HG03095 (cell line): ENCODE measurements around the gene CSTPP1.
"Not testable (repeated sequence)": the region's sequence is repeated elsewhere in the genome, so short reads cannot be mapped to it uniquely, and the experiment has no call there.

ENCODE experiments used
- ATAC-seq: cut with Tn5 transposase; IDR thresholded peaks from one replicate; pipeline ENCODE4 v1.9.1; 2021; ENCODE audit warnings: moderate library complexity; ENCODE audit not compliant: unreplicated experiment

The CSTPP1 gene

DNA sequence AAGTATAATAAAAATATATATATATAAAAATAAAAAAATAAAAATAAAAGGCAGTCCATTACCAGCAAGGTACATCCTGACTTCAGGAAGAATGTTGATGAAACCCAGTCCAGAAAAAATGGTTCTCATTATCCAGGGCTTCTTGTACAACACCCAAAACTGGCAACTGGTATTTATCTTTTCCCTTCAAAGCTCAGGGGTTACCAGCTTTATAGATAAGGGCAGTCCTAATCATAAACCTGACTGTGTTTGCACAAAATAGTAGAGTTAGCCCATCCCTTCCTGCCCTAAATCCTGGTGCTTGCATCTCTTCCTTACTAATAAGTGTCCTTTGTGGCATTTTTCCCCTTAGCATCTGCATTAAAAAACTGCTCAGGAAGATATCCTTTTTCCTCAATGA, 97.5 kb downstream of the CSTPP1 start:
- ATAC-seq = no peak

DNA sequence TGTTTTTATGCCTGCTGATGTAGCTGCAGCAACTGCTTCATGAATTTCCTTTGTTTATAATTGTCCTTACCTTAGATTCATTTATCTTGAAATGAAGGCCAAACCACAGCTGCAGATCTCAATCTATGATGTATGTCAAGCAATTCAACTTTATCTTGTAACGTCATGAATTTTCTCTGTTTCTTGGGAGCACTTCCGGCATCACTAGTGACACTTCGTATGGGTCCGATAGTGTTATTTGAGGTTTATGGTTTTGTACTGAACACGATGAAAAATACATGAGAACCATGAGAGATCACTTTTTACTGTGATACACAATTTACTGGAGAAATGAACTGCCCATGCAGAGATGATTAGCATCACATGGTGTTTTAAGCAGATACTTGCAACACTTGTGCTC, 98.5 kb downstream of the CSTPP1 start:
- ATAC-seq = no peak

DNA sequence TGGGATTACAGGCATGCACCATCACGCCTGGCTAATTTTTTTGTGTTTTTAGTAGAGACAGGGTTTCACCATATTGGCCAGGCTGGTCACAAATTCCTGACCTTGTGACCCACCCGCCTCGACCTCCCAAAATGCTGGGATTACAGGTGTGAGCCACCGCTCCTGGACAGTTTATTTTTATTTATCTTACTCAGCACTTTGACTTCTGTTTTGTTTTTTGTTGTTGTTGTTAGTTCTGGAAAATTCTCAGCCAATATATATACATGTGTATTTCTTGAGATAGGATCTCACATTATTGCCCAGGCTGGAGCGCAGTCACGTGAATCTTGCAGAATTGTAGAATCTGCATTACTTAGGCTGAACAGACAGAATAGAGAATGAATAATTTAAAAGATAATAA, 107.6 kb downstream of the CSTPP1 start:
- no peak for ATAC-seq

DNA sequence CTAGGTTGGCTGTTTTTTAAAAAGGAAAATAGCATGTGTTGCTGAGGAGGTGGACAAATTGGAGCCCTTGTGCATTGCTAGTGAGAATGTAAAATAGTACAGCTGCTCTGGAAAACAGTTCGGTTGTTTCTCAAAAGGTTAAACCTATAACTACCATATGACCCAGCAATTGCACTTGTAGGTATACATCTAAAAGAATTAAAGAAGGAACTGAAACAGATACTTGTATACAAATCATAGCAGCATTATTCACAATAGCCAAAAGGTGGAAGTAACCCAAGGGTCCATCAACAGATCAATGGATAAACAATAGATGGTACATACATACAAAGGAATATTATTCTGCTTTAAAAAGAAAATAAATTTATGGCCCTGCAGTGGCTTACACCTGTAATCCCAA, 111.4 kb downstream of the CSTPP1 start:
- no peak for ATAC-seq

DNA sequence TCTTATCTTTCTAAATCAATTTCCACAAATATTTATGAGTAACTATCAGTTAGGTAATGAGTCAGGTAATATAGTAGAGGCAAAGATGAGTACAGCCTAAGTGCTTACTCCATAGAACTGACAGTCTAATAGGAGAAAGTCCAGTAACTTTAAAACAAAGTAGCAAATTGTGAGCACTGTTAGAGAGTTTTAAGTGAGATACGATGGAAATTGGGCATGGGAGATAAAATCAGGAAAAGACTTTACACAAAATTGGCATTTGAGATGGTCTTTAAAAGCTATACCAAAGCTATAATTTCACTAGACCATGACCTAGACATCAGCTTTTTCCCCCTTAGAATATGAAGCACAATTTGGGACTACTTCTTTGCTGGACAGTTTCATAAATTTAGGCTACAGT, 113.7 kb downstream of the CSTPP1 start:
- no peak for ATAC-seq

DNA sequence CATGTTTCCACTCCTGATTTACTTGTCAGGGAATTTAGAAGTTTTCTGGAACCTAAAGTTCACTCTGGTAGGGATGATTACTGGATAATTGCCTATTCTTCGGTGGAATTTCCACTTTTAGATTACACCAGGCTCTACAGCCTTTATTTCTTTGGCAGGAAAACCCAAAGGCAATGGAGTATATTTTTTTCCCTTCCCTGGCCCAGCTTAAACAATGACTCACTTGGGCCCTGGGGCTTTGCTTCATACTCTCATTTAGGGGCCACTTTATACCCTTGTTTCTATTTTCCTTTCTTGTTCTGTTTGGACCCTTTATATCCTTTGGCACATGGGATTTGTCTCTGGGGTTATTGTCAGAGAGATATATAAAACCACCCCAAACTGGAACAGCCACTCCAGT, 114.7 kb downstream of the CSTPP1 start:
- no peak for ATAC-seq

DNA sequence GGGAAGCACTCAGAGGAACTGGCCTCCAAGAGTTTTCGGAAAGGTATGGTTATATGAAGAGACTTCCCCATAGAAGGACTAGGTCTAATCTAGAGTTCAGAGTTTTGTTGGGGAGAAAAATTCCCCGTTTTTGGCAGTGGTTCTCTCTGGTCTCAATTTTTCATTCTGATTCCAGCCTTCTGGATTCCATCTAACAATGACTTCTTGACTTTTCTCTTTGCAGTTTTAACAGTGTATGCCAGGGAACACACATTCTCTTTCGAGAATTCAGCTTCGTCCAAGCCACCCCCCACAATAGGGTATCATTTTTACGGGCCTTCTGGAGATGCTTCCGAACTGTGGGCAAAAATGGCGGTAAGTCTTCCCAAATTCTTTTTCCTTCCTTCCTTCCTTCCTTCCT, 115.6 kb downstream of the CSTPP1 start:
- ATAC-seq = no peak

DNA sequence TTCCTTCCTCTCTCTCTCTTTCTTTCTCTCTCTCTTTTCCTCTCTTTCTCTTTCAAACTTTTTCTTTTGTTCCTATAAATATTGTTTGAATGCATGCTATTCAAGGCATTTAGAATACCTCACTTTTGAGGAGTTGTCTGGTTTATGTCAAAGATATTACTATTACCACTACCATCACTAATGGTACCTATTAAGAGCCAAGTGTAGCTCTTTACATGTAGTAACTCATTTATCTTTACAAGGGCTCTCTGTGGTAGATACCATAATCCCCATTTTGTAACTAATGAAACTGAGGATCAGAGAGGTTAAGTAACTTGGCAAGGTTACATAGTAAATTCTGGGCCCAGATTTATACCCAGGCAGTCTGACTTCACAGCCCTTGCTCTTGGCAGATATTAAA, 116.0 kb downstream of the CSTPP1 start:
- ATAC-seq = no peak

DNA sequence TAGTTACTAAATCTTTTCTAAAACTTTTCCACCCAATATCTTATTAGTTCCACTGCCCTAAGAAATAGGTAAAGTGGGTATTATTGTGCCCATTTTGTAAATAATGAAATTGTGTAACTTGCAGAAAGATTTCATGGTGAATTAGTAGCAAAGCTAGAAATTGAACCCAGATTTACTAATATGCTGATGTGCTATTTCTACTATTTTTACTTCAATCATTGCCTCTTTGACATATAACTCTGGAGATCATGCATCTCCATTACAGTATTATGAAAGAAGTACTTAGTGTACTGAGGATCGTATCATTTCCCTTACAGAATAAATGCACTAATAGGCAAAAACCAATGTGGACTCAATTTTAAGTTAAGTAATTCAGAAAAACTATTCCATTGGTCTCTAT, 119.0 kb downstream of the CSTPP1 start:
- no peak for ATAC-seq

DNA sequence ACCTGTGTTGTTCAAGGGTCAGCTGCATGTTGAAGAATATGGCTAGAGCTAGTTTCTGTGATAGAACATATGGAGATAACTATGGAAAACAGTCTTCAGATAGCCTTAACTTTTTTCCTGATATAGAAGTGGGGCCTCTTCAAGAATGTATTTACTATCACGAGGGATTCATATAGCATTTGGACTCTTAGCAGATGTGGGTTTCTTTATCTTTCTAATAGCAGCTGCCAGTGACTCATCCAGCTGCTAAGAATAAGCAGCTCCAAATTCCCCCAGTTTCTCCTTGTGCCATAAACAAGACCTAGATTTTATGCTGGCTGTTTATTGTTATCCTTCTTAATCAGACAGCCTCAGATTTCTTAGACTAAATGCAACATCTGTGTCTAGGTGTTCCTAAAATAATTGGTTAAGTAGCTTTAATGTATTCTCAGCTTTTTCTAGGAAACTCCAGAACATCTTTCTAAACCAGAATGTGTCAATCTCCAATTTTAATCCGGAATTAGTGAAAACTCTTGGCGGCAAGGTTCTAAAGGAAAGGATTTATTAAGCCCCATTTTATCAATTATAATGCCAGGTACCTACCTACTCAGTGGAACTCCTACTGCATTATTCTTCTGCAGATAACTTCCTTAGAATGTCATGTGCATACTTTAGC, 119.8 kb downstream of the CSTPP1 start:
- no peak for ATAC-seq

DNA sequence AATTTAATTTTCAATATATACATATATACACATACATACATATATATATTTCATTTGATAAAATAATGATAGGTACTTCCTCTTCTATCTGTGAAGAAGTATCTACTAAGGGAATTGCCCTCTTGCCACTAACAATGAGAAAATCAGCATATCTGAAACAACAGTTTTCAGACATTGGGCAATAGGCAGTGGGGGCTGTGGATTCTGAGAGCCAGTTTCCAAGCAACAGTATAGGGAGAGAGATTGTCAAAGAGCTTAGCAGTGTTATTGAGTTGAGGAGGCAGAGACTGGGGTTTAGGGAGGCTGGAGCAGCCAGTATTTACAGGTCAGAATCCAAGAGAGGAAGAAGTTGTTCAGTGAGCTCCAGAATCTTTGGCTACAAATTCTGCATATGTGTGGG, 120.8 kb downstream of the CSTPP1 start:
- no peak for ATAC-seq

DNA sequence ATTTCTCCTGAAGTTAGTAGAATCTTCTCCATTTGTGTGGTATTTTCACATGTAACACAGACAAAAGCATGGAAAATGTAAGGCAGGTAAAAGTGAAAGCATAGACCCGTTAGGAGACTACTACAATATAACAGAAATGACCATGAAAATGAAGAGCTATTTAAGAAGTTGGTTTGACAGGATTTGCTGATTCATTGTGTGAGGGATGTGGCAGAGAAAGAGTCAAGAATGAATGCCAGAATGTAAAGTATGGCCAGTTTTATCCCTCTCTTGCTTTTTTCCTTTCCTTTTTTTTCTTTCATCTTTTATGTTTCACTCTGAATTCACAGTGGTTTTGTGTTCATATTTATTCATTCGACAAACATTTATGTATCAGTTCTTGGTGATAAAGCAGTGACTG, 124.2 kb downstream of the CSTPP1 start:
- no peak for ATAC-seq

DNA sequence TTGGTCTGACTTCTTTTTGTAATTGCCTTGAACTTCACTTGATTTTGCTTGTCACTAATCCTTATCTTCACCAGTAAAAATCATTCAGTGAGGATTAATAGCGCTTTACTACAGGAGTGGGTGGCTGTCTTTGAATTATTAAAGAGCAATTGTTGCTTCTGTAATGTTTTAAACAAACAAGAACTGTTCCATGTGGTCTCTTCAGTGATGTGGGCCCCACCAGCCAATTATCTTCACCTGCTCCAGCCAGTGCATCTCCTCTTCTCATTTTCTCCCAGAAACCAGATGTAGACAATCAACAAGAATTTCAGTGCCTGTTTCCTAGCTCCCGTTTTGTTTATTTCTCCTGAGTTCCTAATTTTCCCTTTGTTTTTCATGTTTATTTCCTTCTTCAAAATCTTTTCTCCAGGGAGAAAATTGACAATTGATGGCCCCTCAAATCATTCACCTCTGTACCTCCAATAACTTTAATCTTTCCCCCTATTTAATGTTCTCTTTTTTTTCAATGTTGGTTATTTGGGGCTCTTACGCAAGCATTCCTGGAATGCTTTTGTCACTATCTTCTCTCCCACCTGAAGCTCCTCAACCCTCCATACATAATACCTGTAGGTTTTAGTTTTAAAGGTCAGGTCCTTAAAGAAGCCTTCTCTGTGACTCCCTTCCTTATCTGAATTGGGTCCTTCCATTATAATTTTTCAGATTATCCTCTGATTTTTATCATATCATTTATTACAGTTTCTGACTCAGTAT, 125.0 kb downstream of the CSTPP1 start:
- ATAC-seq = no peak

DNA sequence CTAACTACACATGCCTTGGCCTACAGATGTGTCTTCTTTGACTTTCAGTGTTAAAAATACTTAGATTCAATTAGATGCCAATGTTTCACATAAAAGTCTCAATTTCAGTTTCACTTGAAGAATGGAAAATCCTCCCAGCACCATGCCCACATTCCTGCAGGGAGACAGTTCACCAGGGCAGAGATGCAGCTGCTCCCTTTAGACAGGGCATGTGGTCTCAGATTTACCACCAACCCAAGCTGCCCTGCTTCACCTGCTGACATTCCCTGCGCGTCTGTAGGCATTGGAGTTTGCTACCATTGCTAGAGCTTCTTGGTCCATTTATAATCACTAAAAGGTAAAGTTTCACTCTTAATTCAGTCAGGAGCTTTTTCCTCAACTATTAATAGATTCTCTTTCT, 126.2 kb downstream of the CSTPP1 start:
- no peak for ATAC-seq

DNA sequence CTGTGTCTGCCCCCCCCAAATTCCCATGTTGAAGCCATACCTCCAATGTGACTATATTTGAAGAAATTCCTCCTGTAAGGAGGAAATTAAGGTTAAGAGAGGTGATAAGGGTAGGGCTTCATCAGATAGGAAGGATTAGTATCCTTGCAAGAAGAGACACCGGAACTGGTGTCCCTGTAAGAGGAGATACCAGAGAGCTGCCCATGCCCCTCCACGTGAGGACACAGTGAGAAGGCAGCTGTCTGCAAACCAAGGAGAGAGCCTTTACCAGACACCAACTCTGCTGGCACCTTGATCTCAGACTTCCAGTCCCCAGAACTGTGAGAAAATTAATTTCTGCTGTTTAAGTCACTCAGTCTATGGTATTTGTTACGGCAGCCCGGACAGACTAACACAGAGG, 130.8 kb downstream of the CSTPP1 start:
- ATAC-seq = no peak

DNA sequence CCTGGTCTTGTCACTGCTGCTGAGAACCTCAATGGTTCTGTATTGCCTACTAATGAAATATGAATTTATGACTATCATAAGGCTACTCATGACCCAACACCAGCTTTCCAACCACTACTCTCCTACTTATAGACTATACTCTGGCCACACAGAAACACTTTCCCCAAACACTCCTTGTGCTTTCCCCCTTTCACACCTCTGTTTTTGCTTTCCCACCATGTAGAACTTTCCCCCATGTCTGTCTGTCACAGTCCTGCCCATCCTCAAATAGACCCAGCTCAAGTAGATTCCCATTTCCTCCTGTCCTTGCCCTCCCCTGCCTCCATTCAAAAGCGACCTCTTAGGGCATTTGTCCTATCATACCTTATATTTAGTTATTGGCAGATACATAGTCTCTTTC, 134.2 kb downstream of the CSTPP1 start:
- no peak for ATAC-seq

DNA sequence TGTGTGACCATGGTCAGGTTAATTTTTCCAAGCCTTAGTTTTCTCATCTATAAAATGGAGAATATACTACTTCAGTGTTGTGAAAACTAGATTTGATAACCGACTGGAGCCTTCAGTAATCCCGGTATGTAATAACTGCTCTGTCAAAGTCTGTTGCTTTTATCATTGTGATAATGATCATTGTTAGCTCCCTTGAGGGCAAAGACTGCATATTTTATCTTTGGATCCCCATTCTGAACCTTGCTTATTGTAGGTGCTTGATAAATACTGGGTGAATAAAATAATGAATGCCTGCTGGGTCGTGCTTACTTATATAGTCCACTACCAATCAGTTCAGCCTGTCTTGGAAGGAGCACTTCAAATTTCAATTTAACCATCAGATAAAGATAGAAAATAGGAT, 134.8 kb downstream of the CSTPP1 start:
- no peak for ATAC-seq

DNA sequence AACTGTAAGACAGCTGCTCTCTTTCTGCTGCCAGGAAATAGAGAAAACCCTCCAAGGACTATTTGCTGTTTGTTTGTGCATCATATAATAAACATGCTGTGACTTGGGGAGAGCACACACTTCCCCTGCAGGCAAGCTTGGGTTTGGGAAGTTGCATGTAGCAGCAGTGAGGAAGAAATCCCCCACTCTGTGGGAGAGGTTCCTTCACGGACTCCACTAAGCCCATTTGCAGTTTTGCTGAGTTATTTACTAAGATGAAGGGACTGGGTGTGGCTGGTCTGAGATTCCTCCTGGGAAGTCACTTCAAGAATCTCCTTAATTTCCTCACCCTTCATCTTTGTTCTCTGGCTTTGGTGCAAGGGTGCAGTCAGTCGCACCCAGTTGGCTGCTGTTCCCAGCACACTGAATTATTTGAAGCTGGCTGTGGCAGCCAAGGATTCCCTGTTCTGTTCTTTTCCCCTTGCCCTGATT, 135.3 kb downstream of the CSTPP1 start:
- no peak for ATAC-seq

DNA sequence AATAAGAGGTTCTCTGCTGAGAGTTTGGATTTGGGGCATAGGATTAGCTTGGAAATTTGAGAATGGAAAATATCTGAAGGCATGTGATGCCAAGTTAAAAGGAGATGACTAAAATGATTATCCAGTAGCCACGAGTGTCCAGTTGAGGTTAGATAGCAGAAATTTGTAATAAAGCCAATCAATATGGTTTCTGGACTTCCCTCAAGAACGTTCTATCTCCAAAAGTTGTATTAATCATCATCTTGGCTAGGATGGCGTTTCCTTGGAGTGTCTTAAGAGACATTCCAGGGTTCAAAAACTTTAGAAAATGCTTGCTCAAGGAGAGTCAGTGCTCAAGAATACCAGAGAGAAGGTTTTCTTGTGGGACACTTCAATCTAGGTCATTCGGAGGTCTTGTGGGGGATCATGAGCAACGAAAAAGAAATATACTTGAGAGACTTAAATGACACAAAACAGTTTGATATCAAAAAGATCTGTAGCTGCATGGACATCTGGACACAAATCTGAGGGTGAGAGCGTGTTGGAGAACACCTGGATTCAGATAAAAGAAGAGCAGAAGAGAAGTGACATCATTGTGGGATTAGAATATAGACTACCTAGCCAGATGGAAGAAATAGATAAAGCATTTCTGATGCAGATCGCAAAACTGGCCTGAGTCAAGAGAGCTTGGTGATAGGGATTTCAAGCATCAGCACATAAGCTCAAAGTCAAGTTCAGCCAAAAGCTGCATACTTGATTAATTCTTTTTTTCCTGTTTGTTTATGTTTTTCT, 142.4 kb downstream of the CSTPP1 start:
- no peak for ATAC-seq

DNA sequence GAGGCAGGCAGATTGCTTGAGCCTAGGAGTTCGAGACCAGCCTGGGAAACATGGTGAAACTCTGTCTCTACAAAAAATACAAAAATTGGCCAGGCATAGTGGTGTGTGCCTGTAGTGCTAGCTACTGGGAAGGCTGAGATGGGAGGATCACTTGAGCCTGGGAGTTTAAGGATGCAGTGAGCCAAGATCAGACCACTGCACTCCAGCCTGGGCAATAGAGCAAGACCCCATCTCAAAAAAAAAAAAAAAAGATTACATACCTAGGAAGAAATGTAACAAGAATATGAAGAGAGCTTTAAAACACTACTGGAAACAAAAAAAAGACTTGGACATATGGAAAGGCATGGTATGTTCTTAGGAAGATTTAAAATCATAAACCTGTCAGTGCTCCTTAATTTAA, 144.2 kb downstream of the CSTPP1 start:
- not testable (repeated sequence) for ATAC-seq

DNA sequence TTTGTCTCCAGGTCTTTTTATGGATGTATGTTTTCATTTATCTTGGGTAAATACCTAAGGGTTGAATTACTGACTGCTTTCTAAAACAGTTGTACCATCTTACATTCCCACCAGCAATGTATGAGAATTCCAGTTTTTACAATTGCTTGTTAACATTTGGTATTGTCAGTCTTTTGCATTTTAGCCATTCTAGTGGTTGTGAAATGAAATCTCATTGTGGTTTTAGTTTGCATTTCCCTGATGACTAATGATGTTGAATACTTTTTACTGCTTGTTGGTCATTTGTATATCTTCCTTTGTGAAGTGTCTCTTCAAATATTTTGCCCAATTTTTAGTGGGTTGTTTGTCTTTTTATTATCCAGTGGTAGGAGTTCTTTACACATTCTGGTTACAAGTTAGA, 147.4 kb downstream of the CSTPP1 start:
- no peak for ATAC-seq

DNA sequence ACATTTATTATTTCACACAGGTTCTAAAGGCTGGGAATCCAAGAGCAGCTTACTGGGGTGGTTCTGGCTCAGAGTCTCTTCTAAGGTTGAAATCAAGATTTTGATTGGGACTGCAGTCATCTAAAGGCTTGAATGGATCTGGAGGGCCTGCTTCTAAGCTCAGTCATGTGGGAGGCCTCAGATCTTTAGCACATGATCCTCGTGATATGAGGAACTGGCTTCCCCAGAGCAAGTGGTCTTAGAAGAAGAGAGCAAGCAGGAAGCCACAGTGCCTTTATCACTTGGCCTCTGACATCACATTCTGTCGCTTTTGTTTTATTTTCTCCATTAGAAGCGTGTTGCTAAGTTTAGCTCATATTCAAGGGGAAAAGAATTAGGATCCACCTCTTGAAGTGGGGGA, 151.2 kb downstream of the CSTPP1 start:
- no peak for ATAC-seq
